ENCODE measurements around the gene POM121.
"Not testable (repeated sequence)": the region's sequence is repeated elsewhere in the genome, so short reads cannot be mapped to it uniquely, and the experiment has no call there.

POM121 gene

GRCh38 chr7:72919256-72919775 lies 5.6 kb upstream of the POM121 start:
- Histone ChIP-seq H3K9me3 (ENCODE audit: insufficient read depth, low read length) (no peaks in the 10 kb centered on the region), H3K9ac (ENCODE audit: insufficient read length, low read depth) (no peak overlapping the region), H3K4me3 (ENCODE audit: insufficient read length, low read depth) (no peak overlapping the region), H3K4me1 (ENCODE audit: insufficient read depth, insufficient read length) (no peaks in the 10 kb centered on the region), H3K27me3 (ENCODE audit: insufficient read depth, insufficient read length) (no peaks in the 10 kb centered on the region), H3K36me3 (ENCODE audit: insufficient read depth, insufficient read length, low read length) (peaks cover 8% of the 10 kb centered on the region)
- DNase-seq (ENCODE audit: low read depth, low spot score) = no peak
- TF ChIP-seq YY1 (IDR thresholded peaks at IDR 0.05; ENCODE audit: insufficient read depth, insufficient read length) = no peak
- TF ChIP-seq SUZ12 (IDR thresholded peaks at IDR 0.05; ENCODE audit: extremely low read depth, insufficient read depth, insufficient read length) = no peak
- no peak for TF ChIP-seq ZNF274 (IDR thresholded peaks at IDR 0.05; ENCODE audit: low read depth, low read length)

- H3K36me3 ChIP-seq (ENCODE audit: insufficient read depth, insufficient read length, low read length) = peaks cover 37% of the 10 kb centered on the region
These were observed 536 bp upstream of the POM121 start for GRCh38 chr7:72924386-72924732.

GRCh38 chr7:72925546-72926120 lies 738 bp downstream of the POM121 start:
- Histone ChIP-seq H3K27me3 (ENCODE audit: insufficient read depth, insufficient read length) (no peaks in the 10 kb centered on the region), H3K9me3 (ENCODE audit: insufficient read depth, low read length) (no peaks in the 10 kb centered on the region), H3K36me3 (ENCODE audit: insufficient read depth, insufficient read length, low read length) (peaks cover 46% of the 10 kb centered on the region), H3K4me1 (ENCODE audit: insufficient read depth, insufficient read length) (no peaks in the 10 kb centered on the region), H3K9ac (ENCODE audit: insufficient read length, low read depth) (peak overlapping the region; percentile 90), H3K4me3 (ENCODE audit: insufficient read length, low read depth) (peak overlapping the region; percentile 71)
- TF ChIP-seq YY1 (IDR thresholded peaks at IDR 0.05; ENCODE audit: insufficient read depth, insufficient read length) = no peak
- no peak for TF ChIP-seq SUZ12 (IDR thresholded peaks at IDR 0.05; ENCODE audit: extremely low read depth, insufficient read depth, insufficient read length)
- no peak for TF ChIP-seq ZNF274 (IDR thresholded peaks at IDR 0.05; ENCODE audit: low read depth, low read length)
- DNase-seq (ENCODE audit: low read depth, low spot score) = no peak

More at GRCh38 chr7:72924386-72924732, 536 bp upstream of the POM121 start:
- TF ChIP-seq YY1 (IDR thresholded peaks at IDR 0.05; ENCODE audit: insufficient read depth, insufficient read length) (no peak), SUZ12 (IDR thresholded peaks at IDR 0.05; ENCODE audit: extremely low read depth, insufficient read depth, insufficient read length) (no peak), ZNF274 (IDR thresholded peaks at IDR 0.05; ENCODE audit: low read depth, low read length) (no peak)
- peak overlapping the region; percentile 90 for H3K9ac ChIP-seq (ENCODE audit: insufficient read length, low read depth)
- H3K4me1 ChIP-seq (ENCODE audit: insufficient read depth, insufficient read length) = no peaks in the 10 kb centered on the region
- H3K27me3 ChIP-seq (ENCODE audit: insufficient read depth, insufficient read length) = no peaks in the 10 kb centered on the region
- peak overlapping the region; percentile 71 for H3K4me3 ChIP-seq (ENCODE audit: insufficient read length, low read depth)
- no peak for DNase-seq (ENCODE audit: low read depth, low spot score)
- no peaks in the 10 kb centered on the region for H3K9me3 ChIP-seq (ENCODE audit: insufficient read depth, low read length)

GRCh38 chr7:72927791-72928190 lies 2.9 kb downstream of the POM121 start:
- H3K27me3 ChIP-seq (ENCODE audit: insufficient read depth, insufficient read length); H3K9ac ChIP-seq (ENCODE audit: insufficient read length, low read depth); H3K4me3 ChIP-seq (ENCODE audit: insufficient read length, low read depth); H3K9me3 ChIP-seq (ENCODE audit: insufficient read depth, low read length); H3K4me1 ChIP-seq (ENCODE audit: insufficient read depth, insufficient read length); DNase-seq (ENCODE audit: low read depth, low spot score): not testable (repeated sequence)
- peaks cover 56% of the 10 kb centered on the region for H3K36me3 ChIP-seq (ENCODE audit: insufficient read depth, insufficient read length, low read length)

- not testable (repeated sequence) for H3K4me1 ChIP-seq (ENCODE audit: insufficient read depth, insufficient read length); H3K9me3 ChIP-seq (ENCODE audit: insufficient read depth, low read length); H3K4me3 ChIP-seq (ENCODE audit: insufficient read length, low read depth); DNase-seq (ENCODE audit: low read depth, low spot score); H3K27me3 ChIP-seq (ENCODE audit: insufficient read depth, insufficient read length); H3K9ac ChIP-seq (ENCODE audit: insufficient read length, low read depth)
- H3K36me3 ChIP-seq (ENCODE audit: insufficient read depth, insufficient read length, low read length) = peaks cover 56% of the 10 kb centered on the region
These were observed 3.3 kb downstream of the POM121 start for GRCh38 chr7:72928216-72928615.

GRCh38 chr7:72942022-72942705 lies 17.3 kb downstream of the POM121 start:
- not testable (repeated sequence) for H3K4me3 ChIP-seq (ENCODE audit: insufficient read length, low read depth); H3K27me3 ChIP-seq (ENCODE audit: insufficient read depth, insufficient read length); H3K4me1 ChIP-seq (ENCODE audit: insufficient read depth, insufficient read length); DNase-seq (ENCODE audit: low read depth, low spot score); H3K9me3 ChIP-seq (ENCODE audit: insufficient read depth, low read length); H3K9ac ChIP-seq (ENCODE audit: insufficient read length, low read depth)
- peaks cover 14% of the 10 kb centered on the region for H3K36me3 ChIP-seq (ENCODE audit: insufficient read depth, insufficient read length, low read length)

- not testable (repeated sequence) for H3K9ac ChIP-seq (ENCODE audit: insufficient read length, low read depth); H3K4me3 ChIP-seq (ENCODE audit: insufficient read length, low read depth); H3K9me3 ChIP-seq (ENCODE audit: insufficient read depth, low read length); H3K4me1 ChIP-seq (ENCODE audit: insufficient read depth, insufficient read length); H3K27me3 ChIP-seq (ENCODE audit: insufficient read depth, insufficient read length); DNase-seq (ENCODE audit: low read depth, low spot score)
- peaks cover 14% of the 10 kb centered on the region for H3K36me3 ChIP-seq (ENCODE audit: insufficient read depth, insufficient read length, low read length)
These were observed 18.1 kb downstream of the POM121 start for GRCh38 chr7:72942956-72943355.

- H3K4me1 ChIP-seq (ENCODE audit: insufficient read depth, insufficient read length); H3K4me3 ChIP-seq (ENCODE audit: insufficient read length, low read depth); H3K27me3 ChIP-seq (ENCODE audit: insufficient read depth, insufficient read length); H3K9ac ChIP-seq (ENCODE audit: insufficient read length, low read depth); DNase-seq (ENCODE audit: low read depth, low spot score); H3K9me3 ChIP-seq (ENCODE audit: insufficient read depth, low read length): not testable (repeated sequence)
- peaks cover 11% of the 10 kb centered on the region for H3K36me3 ChIP-seq (ENCODE audit: insufficient read depth, insufficient read length, low read length)
These were observed 20.0 kb downstream of the POM121 start for GRCh38 chr7:72944937-72945336.

- not testable (repeated sequence) for H3K4me3 ChIP-seq (ENCODE audit: insufficient read length, low read depth); H3K9ac ChIP-seq (ENCODE audit: insufficient read length, low read depth); H3K9me3 ChIP-seq (ENCODE audit: insufficient read depth, low read length); H3K27me3 ChIP-seq (ENCODE audit: insufficient read depth, insufficient read length); H3K4me1 ChIP-seq (ENCODE audit: insufficient read depth, insufficient read length); DNase-seq (ENCODE audit: low read depth, low spot score)
- peaks cover 11% of the 10 kb centered on the region for H3K36me3 ChIP-seq (ENCODE audit: insufficient read depth, insufficient read length, low read length)
These were observed 20.7 kb downstream of the POM121 start for GRCh38 chr7:72945597-72945996.

- peaks cover 11% of the 10 kb centered on the region for H3K36me3 ChIP-seq (ENCODE audit: insufficient read depth, insufficient read length, low read length)
- H3K4me1 ChIP-seq (ENCODE audit: insufficient read depth, insufficient read length); H3K9me3 ChIP-seq (ENCODE audit: insufficient read depth, low read length); H3K4me3 ChIP-seq (ENCODE audit: insufficient read length, low read depth); DNase-seq (ENCODE audit: low read depth, low spot score); H3K27me3 ChIP-seq (ENCODE audit: insufficient read depth, insufficient read length); H3K9ac ChIP-seq (ENCODE audit: insufficient read length, low read depth): not testable (repeated sequence)
These were observed 21.3 kb downstream of the POM121 start for GRCh38 chr7:72946130-72946745.

GRCh38 chr7:72948714-72949113 lies 23.8 kb downstream of the POM121 start:
- H3K36me3 ChIP-seq (ENCODE audit: insufficient read depth, insufficient read length, low read length); DNase-seq (ENCODE audit: low read depth, low spot score); H3K4me1 ChIP-seq (ENCODE audit: insufficient read depth, insufficient read length); H3K4me3 ChIP-seq (ENCODE audit: insufficient read length, low read depth); H3K9me3 ChIP-seq (ENCODE audit: insufficient read depth, low read length); H3K27me3 ChIP-seq (ENCODE audit: insufficient read depth, insufficient read length); H3K9ac ChIP-seq (ENCODE audit: insufficient read length, low read depth): not testable (repeated sequence)
